Activated CD8-positive, alpha-beta T cell treated with anti-CD3 and anti-CD28 coated beads for 36 hours (primary cell): ENCODE results near the gene LRRC43. TPM values are rescaled to one million over a fixed set of nuclear protein-coding genes. Genes with fewer than 3 reads are reported as not detected.

ENCODE experiments used
- ATAC-seq: fragments of 200-7000 bp; cut with Tn5 transposase; one replicate; pipeline ENCODE4 v1.10.0; 2021; ENCODE audit warnings: mild to moderate bottlenecking, moderate library complexity
- CTCF ChIA-PET: fragments of 350-600 bp; sonication (Branson Sonifier 250); formaldehyde crosslinking; loops from one replicate; lab custom pipeline; 2021; ENCODE audit warnings: antibody characterized with exemption; lab: Charles Lee
- POLR2A ChIA-PET: fragments of 350-600 bp; sonication (Branson Sonifier 250); formaldehyde crosslinking; loops from one replicate; lab custom pipeline; 2021; ENCODE audit warnings: antibody characterized with exemption; lab: Charles Lee
- DNase-seq: peaks from one replicate; pipeline ENCODE4 v3.0.0-alpha.2; 2020
- H3K27ac Mint-ChIP-seq: one replicate; pipeline ENCODE4 v1.8.0; 2021; ENCODE audit warnings: mild to moderate bottlenecking, mixed read lengths
- H3K27me3 Mint-ChIP-seq: one replicate; pipeline ENCODE4 v1.8.0; 2021; ENCODE audit warnings: mixed read lengths
- H3K36me3 Mint-ChIP-seq: one replicate; pipeline ENCODE4 v1.8.0; 2021; ENCODE audit warnings: low read depth, mixed read lengths
- H3K4me1 Mint-ChIP-seq: one replicate; pipeline ENCODE4 v1.8.0; 2021; ENCODE audit warnings: low read depth, mixed read lengths
- H3K4me3 Mint-ChIP-seq: one replicate; pipeline ENCODE4 v1.8.0; 2021; ENCODE audit warnings: mild to moderate bottlenecking, moderate library complexity, mixed read lengths
- H3K9me3 Mint-ChIP-seq: one replicate; pipeline ENCODE4 v1.8.0; 2021; ENCODE audit warnings: mixed read lengths
- intact Hi-C: fragments of 100-400 bp; cut with micrococcal nuclease; formaldehyde crosslinking; loops from one replicate; pipeline ENCODE4 v1.10.0; 2022
- total RNA-seq, 2 experiments: library from RNA; stranded (reverse); gene quantifications; one replicate each; pipeline ENCODE4 v1.2.3, GENCODE V29; 2021
- TF ChIP-seq, protein P1 (sequence below): fragments of 200-600 bp; IDR thresholded peaks from one replicate; pipeline ENCODE4 v1.8.0; 2022; ENCODE audit warnings: antibody characterized with exemption, mild to moderate bottlenecking

Gene LRRC43
- total RNA-seq, 2 experiments from 2014 or later, result not detected

DNA sequence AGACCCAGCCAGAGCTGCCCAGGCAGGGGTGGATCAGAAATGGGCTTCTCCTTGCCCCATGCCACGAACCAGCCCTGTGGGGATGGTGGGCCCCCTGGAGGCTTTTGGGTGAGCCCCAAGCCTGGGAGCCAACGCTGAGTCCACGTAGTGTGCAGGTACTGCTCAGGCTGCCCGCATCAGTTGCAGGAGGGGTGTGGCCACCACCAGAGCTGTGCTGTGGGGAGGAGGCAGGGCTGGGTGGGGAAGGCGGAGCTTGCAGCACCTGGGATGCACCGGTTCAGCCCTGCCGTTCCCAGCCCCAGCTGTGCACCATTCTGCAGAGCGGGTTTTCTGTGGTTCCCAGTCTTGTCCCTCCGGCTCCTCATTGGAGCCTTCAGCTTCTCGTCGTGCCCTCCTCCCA, 45.2 kb upstream of the LRRC43 start:
- Mint-ChIP-seq H3K9me3 (no peaks in the 10 kb centered on the region), H3K27me3 (no peaks in the 10 kb centered on the region), H3K36me3 (peaks cover 14% of the 10 kb centered on the region), H3K4me3 (no peak overlapping the region), H3K27ac (no peak overlapping the region), H3K4me1 (no peaks in the 10 kb centered on the region)
- no peak for DNase-seq
- CTCF ChIA-PET, result interaction anchor here (1.0 to 1.7 kb wide), 3 partner anchors 14 to 83 kb away, joined by 3 to 5 read pairs (median 3); no protein-coding TSS in a partner anchor
- intact Hi-C loops, result loop anchor here (10.0 kb wide), 1 partner anchor 47 kb away; the partner anchor contains the start of gene LRRC43
- ATAC-seq, result peak; percentile 49
- TF ChIP-seq, protein P1, sequence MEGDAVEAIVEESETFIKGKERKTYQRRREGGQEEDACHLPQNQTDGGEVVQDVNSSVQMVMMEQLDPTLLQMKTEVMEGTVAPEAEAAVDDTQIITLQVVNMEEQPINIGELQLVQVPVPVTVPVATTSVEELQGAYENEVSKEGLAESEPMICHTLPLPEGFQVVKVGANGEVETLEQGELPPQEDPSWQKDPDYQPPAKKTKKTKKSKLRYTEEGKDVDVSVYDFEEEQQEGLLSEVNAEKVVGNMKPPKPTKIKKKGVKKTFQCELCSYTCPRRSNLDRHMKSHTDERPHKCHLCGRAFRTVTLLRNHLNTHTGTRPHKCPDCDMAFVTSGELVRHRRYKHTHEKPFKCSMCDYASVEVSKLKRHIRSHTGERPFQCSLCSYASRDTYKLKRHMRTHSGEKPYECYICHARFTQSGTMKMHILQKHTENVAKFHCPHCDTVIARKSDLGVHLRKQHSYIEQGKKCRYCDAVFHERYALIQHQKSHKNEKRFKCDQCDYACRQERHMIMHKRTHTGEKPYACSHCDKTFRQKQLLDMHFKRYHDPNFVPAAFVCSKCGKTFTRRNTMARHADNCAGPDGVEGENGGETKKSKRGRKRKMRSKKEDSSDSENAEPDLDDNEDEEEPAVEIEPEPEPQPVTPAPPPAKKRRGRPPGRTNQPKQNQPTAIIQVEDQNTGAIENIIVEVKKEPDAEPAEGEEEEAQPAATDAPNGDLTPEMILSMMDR, result no peak
- POLR2A ChIA-PET, result no interaction called here

DNA sequence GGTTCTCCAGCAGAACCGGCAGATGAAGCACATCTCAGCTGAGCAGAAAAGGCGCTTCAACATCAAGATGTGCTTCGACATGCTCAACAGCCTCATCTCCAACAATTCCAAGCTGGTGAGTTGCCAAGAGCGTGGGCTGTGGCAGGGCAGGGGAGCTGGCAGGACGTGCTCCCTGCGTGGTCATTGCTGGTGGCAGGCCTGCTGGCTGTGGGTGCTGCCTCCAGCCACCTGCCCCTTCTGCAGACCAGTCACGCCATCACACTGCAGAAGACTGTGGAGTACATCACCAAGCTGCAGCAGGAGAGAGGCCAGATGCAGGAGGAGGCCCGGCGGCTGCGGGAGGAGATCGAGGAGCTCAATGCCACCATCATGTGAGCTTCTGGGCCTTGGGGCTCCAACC, 44.7 kb upstream of the LRRC43 start:
- ATAC-seq, result no peak
- no peak overlapping the region for H3K27ac Mint-ChIP-seq
- ChIA-PET CTCF (interaction anchor here (1.0 to 1.7 kb wide), 3 partner anchors 15 to 84 kb away, joined by 3 to 5 read pairs (median 3); no protein-coding TSS in a partner anchor), POLR2A (no interaction called here)
- no peak for DNase-seq
- intact Hi-C loops, result loop anchor here (10.0 kb wide), 1 partner anchor 47 kb away; the partner anchor contains the start of gene LRRC43
- no peaks in the 10 kb centered on the region for H3K9me3 Mint-ChIP-seq
- H3K27me3 Mint-ChIP-seq, result no peaks in the 10 kb centered on the region
- peaks cover 14% of the 10 kb centered on the region for H3K36me3 Mint-ChIP-seq
- H3K4me3 Mint-ChIP-seq, result no peak overlapping the region
- no peaks in the 10 kb centered on the region for H3K4me1 Mint-ChIP-seq
- TF ChIP-seq, protein P1, result no peak

DNA sequence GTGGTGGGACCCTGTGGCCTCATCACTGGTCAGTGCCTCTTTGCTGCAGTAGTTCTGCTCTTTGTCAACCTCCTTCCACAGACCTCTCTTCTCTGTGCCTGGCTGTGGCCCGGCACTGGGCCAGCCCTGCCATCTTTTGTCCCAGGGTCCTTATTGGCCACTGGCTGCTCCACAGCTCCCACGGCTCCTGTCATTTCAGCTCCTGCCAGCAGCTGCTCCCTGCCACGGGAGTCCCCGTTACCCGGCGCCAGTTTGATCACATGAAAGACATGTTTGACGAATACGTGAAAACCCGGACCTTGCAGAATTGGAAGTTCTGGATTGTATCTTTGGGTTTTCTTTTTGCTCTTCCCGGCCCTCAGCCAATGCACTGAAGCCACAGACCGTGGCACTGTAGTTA, 44.3 kb upstream of the LRRC43 start:
- no peak overlapping the region for H3K27ac Mint-ChIP-seq
- intact Hi-C loops, result loop anchor here (10.0 kb wide), 1 partner anchor 46 kb away; the partner anchor contains the start of gene LRRC43
- H3K27me3 Mint-ChIP-seq, result no peaks in the 10 kb centered on the region
- no peaks in the 10 kb centered on the region for H3K9me3 Mint-ChIP-seq
- ChIA-PET CTCF (interaction anchor here (1.0 to 1.7 kb wide), 3 partner anchors 15 to 84 kb away, joined by 3 to 5 read pairs (median 3); no protein-coding TSS in a partner anchor), POLR2A (no interaction called here)
- H3K4me3 Mint-ChIP-seq, result no peak overlapping the region
- DNase-seq, result no peak
- no peak for ATAC-seq
- TF ChIP-seq, protein P1, result no peak
- peaks cover 14% of the 10 kb centered on the region for H3K36me3 Mint-ChIP-seq
- no peaks in the 10 kb centered on the region for H3K4me1 Mint-ChIP-seq

DNA sequence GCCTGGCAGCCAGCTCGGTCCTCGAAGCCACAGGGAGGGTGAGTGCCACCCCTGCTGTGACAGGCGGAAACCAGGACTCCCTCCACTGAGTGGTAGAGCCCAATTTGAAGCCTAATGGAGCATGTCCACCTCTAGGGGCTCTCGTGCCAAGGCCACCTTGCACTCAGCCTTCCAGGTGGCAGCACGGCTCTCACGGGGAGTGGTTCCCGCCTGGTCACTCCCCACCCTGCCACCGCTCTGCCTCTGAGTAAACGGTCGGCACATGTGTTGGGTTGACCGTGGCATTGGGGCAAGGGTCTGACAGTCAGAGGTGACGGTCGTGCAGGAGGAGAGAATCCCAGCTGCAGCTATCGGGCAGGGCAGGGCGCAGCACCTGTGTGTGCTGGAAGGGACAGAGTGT, 43.7 kb upstream of the LRRC43 start:
- ATAC-seq, result no peak
- Mint-ChIP-seq H3K36me3 (peaks cover 9% of the 10 kb centered on the region), H3K27ac (no peak overlapping the region), H3K27me3 (no peaks in the 10 kb centered on the region), H3K9me3 (no peaks in the 10 kb centered on the region), H3K4me1 (no peaks in the 10 kb centered on the region), H3K4me3 (no peak overlapping the region)
- DNase-seq, result no peak
- ChIA-PET POLR2A (no interaction called here), CTCF (interaction anchor here (1.0 to 1.7 kb wide), 2 partner anchors 16 to 85 kb away, joined by 3 to 5 read pairs; no protein-coding TSS in a partner anchor)
- intact Hi-C loops, result loop anchor here (10.0 kb wide), 1 partner anchor 46 kb away; the partner anchor contains the start of gene LRRC43
- TF ChIP-seq, protein P1, result no peak

DNA sequence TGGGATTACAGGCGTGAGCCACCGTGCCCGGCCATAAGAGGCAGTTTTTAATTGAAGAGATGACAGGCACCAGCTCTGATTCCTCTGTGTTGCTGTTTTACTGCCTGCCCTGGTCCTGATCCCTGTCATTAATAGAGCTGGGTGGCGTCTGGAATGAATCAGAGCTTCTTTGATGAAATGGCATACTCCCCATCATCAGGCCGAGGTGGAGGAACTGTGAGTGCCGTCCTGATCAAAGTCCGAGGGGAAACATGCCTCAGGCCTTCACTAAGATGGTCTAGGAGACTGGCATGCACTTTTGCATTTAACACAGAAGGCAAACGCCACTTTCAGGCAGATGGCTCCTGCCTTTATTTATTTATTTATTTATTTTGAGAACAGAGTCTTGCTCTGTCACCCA, 43.0 kb upstream of the LRRC43 start:
- TF ChIP-seq, protein P1, result no peak
- Mint-ChIP-seq H3K4me1 (no peaks in the 10 kb centered on the region), H3K27me3 (no peaks in the 10 kb centered on the region), H3K36me3 (peaks cover 8% of the 10 kb centered on the region), H3K4me3 (no peak overlapping the region), H3K9me3 (no peaks in the 10 kb centered on the region), H3K27ac (no peak overlapping the region)
- no peak for DNase-seq
- CTCF ChIA-PET, result interaction anchor here (1.0 kb wide), 1 partner anchor 85 kb away, joined by 3 read pairs; no protein-coding TSS in a partner anchor
- ATAC-seq, result no peak
- POLR2A ChIA-PET, result no interaction called here
- intact Hi-C loops, result loop anchor here (10.0 kb wide), 1 partner anchor 45 kb away; the partner anchor contains the start of gene LRRC43
